ENCODE measurements around the gene CYFIP2.

GRCh38 chr5:157398305-157398704 lies 132.4 kb downstream of the CYFIP2 start:
- TF ChIP-seq CTCF (IDR thresholded peaks at IDR 0.05) (no peak), POLR2A (IDR thresholded peaks at IDR 0.05) (no peak)

Data from esophagus squamous epithelium (tissue), 4 donors.